GM21423 (cell line): Measurements from ENCODE around the gene LIMS1.
"Not testable (repeated sequence)": the region's sequence is repeated elsewhere in the genome, so short reads cannot be mapped to it uniquely, and the experiment has no call there.

Source experiments
- ATAC-seq: cut with Tn5 transposase; IDR thresholded peaks from one replicate; pipeline ENCODE4 v1.9.1; 2021; ENCODE audit warnings: mild to moderate bottlenecking, moderate library complexity; ENCODE audit not compliant: unreplicated experiment

LIMS1 gene

DNA sequence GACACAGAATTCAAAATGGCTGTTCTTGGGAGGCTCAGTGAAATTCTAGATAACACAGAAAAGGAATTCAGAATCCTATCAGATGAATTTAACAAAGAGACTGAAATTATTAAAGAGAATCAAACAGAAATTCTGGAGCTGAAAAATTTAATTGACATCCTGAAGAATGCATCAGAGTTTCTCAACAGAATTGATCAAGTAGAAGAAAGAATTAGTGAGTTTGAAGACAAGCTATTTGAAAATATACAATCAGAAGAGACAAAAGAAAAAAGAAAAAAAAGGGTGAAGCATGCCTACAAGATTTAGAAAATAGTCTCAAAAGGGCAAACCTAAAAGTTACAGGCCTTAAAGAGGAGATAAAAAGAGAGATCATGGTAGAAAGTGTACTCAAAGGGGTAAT lies 173.0 kb downstream of the LIMS1 start:
- no peak for ATAC-seq

DNA sequence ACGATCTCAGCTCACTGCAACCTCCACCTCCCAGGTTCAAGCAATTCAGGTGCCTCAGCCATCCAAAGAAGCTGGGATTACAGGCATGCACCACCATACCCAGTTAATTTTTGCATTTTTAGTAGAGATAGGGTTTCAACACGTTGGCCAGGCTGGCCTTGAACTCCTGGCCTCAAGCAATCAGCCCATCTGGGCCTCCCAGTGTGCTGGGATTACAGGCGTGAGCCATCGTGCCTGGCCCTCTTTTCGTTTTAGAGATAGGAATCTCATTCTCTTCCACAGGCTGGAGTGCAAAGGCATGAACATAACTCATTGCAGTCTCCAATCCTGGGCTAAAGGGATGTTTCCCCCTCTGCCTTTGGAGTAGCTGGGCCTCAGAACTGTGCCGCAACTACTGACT lies 182.7 kb downstream of the LIMS1 start:
- ATAC-seq = not testable (repeated sequence)

DNA sequence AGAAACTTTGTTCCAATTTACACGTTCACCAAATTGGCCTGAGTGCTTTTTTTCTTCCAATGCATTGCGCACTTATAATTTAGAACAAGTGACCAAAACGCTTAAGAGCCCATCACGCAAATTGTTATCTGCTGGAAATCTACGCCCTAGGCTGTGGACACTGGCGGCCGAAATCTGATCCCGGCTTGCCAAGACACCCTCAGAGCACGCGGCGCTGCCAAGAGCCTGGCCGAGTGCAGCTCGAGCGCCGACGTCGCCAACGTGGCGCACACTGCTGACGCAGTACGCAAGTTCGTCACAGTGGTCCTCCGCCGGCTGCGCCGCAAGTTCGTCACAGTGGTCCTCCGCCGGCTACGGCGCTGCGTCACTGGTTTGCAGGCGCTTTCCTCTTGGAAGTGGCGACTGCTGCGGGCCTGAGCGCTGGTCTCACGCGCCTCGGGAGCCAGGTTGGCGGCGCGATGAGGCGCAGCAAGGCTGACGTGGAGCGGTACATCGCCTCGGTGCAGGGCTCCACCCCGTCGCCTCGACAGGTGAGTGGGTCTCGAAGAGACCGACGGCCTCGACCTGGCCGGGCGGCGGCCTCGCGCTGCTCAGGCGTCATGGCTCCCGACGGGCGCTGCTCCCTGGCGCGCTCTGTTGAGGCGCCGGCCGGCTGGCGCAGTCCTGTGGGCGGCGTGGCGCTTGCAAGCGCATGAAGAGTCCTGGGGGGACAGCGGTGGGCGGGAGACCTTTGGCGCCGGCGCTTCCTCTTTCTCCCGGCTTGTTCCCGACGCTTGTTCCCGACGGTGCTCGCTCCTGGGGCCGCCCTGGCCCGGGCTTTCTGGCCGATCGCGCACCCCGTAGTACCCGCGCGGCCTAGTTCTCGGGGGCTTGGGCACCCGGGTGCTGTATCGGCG lies 185.1 kb downstream of the LIMS1 start, which contains the start of gene RANBP2:
Gene RANBP2 (plus strand): TSS at position 334 of the 896 bp plus-strand sequence. CDS start 125 bp downstream, at position 459.
- peak; percentile 99 for ATAC-seq

DNA sequence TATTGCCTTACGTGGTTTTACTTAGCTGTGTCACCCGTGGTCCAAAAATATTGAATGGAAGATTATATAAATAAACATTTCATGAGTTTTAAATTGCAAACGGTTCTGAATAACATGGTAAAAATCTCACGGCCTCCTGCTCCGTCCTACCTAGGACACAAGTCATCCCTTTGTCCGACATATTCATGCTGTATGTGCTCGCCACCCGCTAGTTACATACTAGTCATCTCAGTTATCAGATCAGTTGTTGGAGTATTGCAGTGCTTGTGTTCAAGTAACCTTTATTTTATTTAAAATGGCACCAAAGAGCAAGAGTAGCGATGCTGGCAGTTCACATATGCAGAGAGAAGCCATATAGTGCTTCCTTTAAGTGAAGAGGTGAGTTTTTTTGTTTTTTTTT lies 191.8 kb downstream of the LIMS1 start:
- ATAC-seq = not testable (repeated sequence)

DNA sequence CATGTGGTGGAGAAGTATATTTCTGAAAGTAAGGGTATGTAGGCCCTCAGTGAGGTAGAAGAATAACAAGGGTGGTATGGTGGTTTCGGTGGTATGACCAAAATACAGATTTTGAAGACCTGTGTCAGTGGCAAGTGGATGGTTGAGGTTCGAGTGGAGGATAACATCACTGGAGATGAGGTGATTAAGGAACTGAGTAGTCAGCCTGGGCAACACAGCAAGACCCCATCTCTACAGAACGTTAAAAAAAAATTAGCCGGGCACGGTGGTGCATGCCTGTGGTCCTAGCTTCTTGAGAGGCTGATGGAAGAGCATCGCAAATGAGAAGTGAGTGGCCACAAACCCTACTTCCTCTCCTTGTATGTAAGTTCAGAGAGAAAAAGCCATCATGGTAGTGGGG lies 200.4 kb downstream of the LIMS1 start:
- ATAC-seq = not testable (repeated sequence)
